Measurements from ENCODE around the gene ANKRD6.

DNA sequence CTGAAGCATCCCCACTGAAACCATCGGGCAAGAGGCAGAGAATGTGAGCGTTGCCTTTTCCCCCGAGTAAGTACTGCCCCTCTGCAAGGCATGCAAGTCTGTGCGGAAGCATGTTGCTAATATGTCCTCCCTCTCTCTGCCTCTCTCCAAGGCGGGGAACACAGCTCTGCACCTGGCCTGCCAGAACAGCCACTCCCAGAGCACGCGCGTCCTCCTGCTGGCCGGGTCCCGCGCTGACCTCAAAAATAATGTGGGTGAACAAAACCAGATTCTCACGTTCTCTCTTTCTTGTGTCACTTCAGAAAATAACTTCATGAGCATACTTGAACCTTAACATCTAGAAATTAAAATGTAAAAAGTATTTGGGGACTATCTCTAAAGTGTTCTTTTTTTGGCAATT is 179.2 kb downstream of the ANKRD6 start:
- TF ChIP-seq, protein P1, sequence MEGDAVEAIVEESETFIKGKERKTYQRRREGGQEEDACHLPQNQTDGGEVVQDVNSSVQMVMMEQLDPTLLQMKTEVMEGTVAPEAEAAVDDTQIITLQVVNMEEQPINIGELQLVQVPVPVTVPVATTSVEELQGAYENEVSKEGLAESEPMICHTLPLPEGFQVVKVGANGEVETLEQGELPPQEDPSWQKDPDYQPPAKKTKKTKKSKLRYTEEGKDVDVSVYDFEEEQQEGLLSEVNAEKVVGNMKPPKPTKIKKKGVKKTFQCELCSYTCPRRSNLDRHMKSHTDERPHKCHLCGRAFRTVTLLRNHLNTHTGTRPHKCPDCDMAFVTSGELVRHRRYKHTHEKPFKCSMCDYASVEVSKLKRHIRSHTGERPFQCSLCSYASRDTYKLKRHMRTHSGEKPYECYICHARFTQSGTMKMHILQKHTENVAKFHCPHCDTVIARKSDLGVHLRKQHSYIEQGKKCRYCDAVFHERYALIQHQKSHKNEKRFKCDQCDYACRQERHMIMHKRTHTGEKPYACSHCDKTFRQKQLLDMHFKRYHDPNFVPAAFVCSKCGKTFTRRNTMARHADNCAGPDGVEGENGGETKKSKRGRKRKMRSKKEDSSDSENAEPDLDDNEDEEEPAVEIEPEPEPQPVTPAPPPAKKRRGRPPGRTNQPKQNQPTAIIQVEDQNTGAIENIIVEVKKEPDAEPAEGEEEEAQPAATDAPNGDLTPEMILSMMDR (IDR thresholded peaks at IDR 0.05; ENCODE audit: insufficient read depth, low read length, poor library complexity, severe bottlenecking) = no peak
- TF ChIP-seq EZH2phosphoT487 (conservative IDR thresholded peaks at IDR 0.05; ENCODE audit: low read length) = no peak
